ENCODE measurements around the gene NOC3L.

The NOC3L gene

GRCh38 chr10:94303929-94304328 lies 58.8 kb downstream of the NOC3L start:
- FAIRE-seq (no peak), DNase-seq (ENCODE audit: insufficient read length, low spot score) (no peak)
- no peak for TF ChIP-seq CTCF (IDR thresholded peaks at IDR 0.05; ENCODE audit: insufficient read depth, missing control alignments)

GRCh38 chr10:94300042-94300441 lies 62.7 kb downstream of the NOC3L start:
- FAIRE-seq (no peak), DNase-seq (ENCODE audit: insufficient read length, low spot score) (no peak)
- TF ChIP-seq CTCF (IDR thresholded peaks at IDR 0.05; ENCODE audit: insufficient read depth, missing control alignments): no peak

- DNase-seq (ENCODE audit: insufficient read length, low spot score): no peak
Measured at GRCh38 chr10:94299417-94299816, 63.3 kb downstream of the NOC3L start.

GRCh38 chr10:94294168-94294567 lies 68.6 kb downstream of the NOC3L start:
- TF ChIP-seq CTCF (IDR thresholded peaks at IDR 0.05; ENCODE audit: insufficient read depth, missing control alignments): no peak
- DNase-seq (ENCODE audit: insufficient read length, low spot score): no peak
- no peak for FAIRE-seq

More at GRCh38 chr10:94299417-94299816, 63.3 kb downstream of the NOC3L start:
- FAIRE-seq: no peak
- no peak for TF ChIP-seq CTCF (IDR thresholded peaks at IDR 0.05; ENCODE audit: insufficient read depth, missing control alignments)

GRCh38 chr10:94293354-94293753 lies 69.4 kb downstream of the NOC3L start:
- no peak for DNase-seq (ENCODE audit: insufficient read length, low spot score)
- FAIRE-seq: no peak
- TF ChIP-seq CTCF (IDR thresholded peaks at IDR 0.05; ENCODE audit: insufficient read depth, missing control alignments): no peak

- no peak for DNase-seq (ENCODE audit: insufficient read length, low spot score)
- TF ChIP-seq CTCF (IDR thresholded peaks at IDR 0.05; ENCODE audit: insufficient read depth, missing control alignments): no peak
- FAIRE-seq: no peak
Measured at GRCh38 chr10:94292434-94293090, 70.2 kb downstream of the NOC3L start.

- DNase-seq (ENCODE audit: insufficient read length, low spot score) (no peak), FAIRE-seq (no peak)
- TF ChIP-seq CTCF (IDR thresholded peaks at IDR 0.05; ENCODE audit: insufficient read depth, missing control alignments): no peak
Measured at GRCh38 chr10:94288361-94289101, 74.2 kb downstream of the NOC3L start.
